ENCODE measurements around the gene DENND2C.
"Not testable (repeated sequence)": the region's sequence is repeated elsewhere in the genome, so short reads cannot be mapped to it uniquely, and the experiment has no call there.

The DENND2C gene

GRCh38 chr1:114589122-114589521 is 80.7 kb downstream of the DENND2C start:
- DNase-seq, result no peak

- no peak for DNase-seq
Measured at GRCh38 chr1:114588196-114588689, 81.6 kb downstream of the DENND2C start.

GRCh38 chr1:114587203-114587991 is 82.5 kb downstream of the DENND2C start:
- DNase-seq, result no peak

GRCh38 chr1:114586513-114587047 is 83.3 kb downstream of the DENND2C start:
- no peak for DNase-seq

GRCh38 chr1:114585231-114585630 is 84.6 kb downstream of the DENND2C start:
- no peak for DNase-seq

GRCh38 chr1:114581335-114582287 is 88.2 kb downstream of the DENND2C start, which contains the start of gene BCAS2:
Gene BCAS2, minus strand, starts transcription at chr1:114581615. Its CDS starts 24 bp downstream, at chr1:114581591.
- peak; percentile 96 for DNase-seq

- DNase-seq, result no peak
Measured at GRCh38 chr1:114574365-114574764, 95.5 kb downstream of the DENND2C start.

- DNase-seq, result no peak
Measured at GRCh38 chr1:114564141-114564540, 105.7 kb downstream of the DENND2C start.

GRCh38 chr1:114562978-114563510 is 106.8 kb downstream of the DENND2C start:
- DNase-seq, result not testable (repeated sequence)

- DNase-seq, result no peak
Measured at GRCh38 chr1:114561333-114561732, 108.5 kb downstream of the DENND2C start.

GRCh38 chr1:114559356-114559755 is 110.5 kb downstream of the DENND2C start:
- DNase-seq, result no peak

GRCh38 chr1:114558544-114558943 is 111.3 kb downstream of the DENND2C start:
- DNase-seq, result no peak

- no peak for DNase-seq
Measured at GRCh38 chr1:114554577-114554976, 115.3 kb downstream of the DENND2C start.

GRCh38 chr1:114552106-114552639 is 117.7 kb downstream of the DENND2C start:
- DNase-seq, result no peak

GRCh38 chr1:114551400-114551799 is 118.4 kb downstream of the DENND2C start:
- no peak for DNase-seq

GRCh38 chr1:114550336-114550735 is 119.5 kb downstream of the DENND2C start:
- DNase-seq, result no peak

- DNase-seq, result no peak
Measured at GRCh38 chr1:114549137-114549536, 120.7 kb downstream of the DENND2C start.

- no peak for DNase-seq
Measured at GRCh38 chr1:114547076-114547475, 122.8 kb downstream of the DENND2C start.

- no peak for DNase-seq
Measured at GRCh38 chr1:114545796-114546195, 124.1 kb downstream of the DENND2C start.

GRCh38 chr1:114545315-114545714 is 124.5 kb downstream of the DENND2C start:
- DNase-seq, result no peak

GRCh38 chr1:114540821-114541220 is 129.0 kb downstream of the DENND2C start:
- no peak for DNase-seq

GRCh38 chr1:114540272-114540671 is 129.6 kb downstream of the DENND2C start:
- DNase-seq, result no peak

- DNase-seq, result no peak
Measured at GRCh38 chr1:114536043-114536442, 133.8 kb downstream of the DENND2C start.

All from CD4-positive, alpha-beta T cell treated with Interleukin-6 for 4 hours (primary cell).